GM12878 (cell line): ENCODE results near the gene SLC9A7. TPM values are rescaled to one million over a fixed set of nuclear protein-coding genes. Genes with fewer than 3 reads are reported as not detected.

ENCODE experiments used
- ATAC-seq: fragments of 200-7000 bp; cut with Tn5 transposase; 3 replicates; pipeline ENCODE4 v1.9.1; 2020; ENCODE audit warnings: mild to moderate bottlenecking, moderate library complexity
- BruUV-seq: library from RNA; stranded (reverse); fragments of 400-500 nt; replicated peaks from 2 replicates; lab custom pipeline; 2021; lab: Mats Ljungman, UMichigan
- CTCF ChIA-PET: fragments of 300-600 bp; sonication (Branson Sonifier 250); formaldehyde crosslinking; extraction: SDS; loops from one replicate; lab custom pipeline; 2021; ENCODE audit warnings: inconsistent platforms; lab: Yijun Ruan, JAX
- POLR2A ChIA-PET: fragments of 350-600 bp; formaldehyde crosslinking; extraction: SDS; loops from one replicate; lab custom pipeline; 2021; ENCODE audit warnings: inconsistent platforms; lab: Charles Lee
- RAD21 ChIA-PET: fragments of 300-600 bp; sonication (Branson Sonifier 250); formaldehyde crosslinking; loops from one replicate; lab custom pipeline; 2023; ENCODE audit warnings: antibody characterized with exemption; ENCODE audit not compliant: unreplicated experiment; lab: Charles Lee
- SMC1A ChIA-PET: fragments of 300-600 bp; sonication (Branson Sonifier 250); formaldehyde crosslinking; loops from one replicate; lab custom pipeline; 2023; ENCODE audit not compliant: unreplicated experiment, uncharacterized antibody; lab: Charles Lee
- DNase-seq: peaks from one replicate; pipeline ENCODE4 v3.0.0-alpha.2; 2011; ENCODE audit warnings: low read depth, low spot score
- FAIRE-seq: peaks from 3 replicates; lab custom pipeline; 2011; peaks lifted over from hg19 to GRCh38; lab: Jason Lieb, UNC
- H2AFZ ChIP-seq: 2 replicates; pipeline ENCODE4 v1.6.0; 2011; ENCODE audit warnings: low read depth, low read length, control low read depth; ENCODE audit not compliant: control insufficient read depth
- H3K27ac ChIP-seq: 2 replicates; pipeline ENCODE4 v1.5.1; 2011; ENCODE audit warnings: control low read depth; ENCODE audit not compliant: control insufficient read depth, insufficient read depth
- H3K27me3 ChIP-seq, 2 experiments: replicated peaks in 1 of 2; 2 replicates each; pipeline versions ENCODE4 v1.6.0 to v1.6.1; 2011; ENCODE audit warnings: low read length in 1 of 2; ENCODE audit not compliant: control insufficient read depth in 2 of 2, insufficient read depth in 2 of 2
- H3K36me3 ChIP-seq, 2 experiments: 2 replicates each; pipeline ENCODE4 v1.5.1; 2011; ENCODE audit warnings: low read length in 1 of 2; ENCODE audit not compliant: control insufficient read depth in 2 of 2, insufficient read depth in 2 of 2
- H3K4me1 ChIP-seq: 2 replicates; pipeline ENCODE4 v1.6.1; 2011; ENCODE audit warnings: mild to moderate bottlenecking, low read length, moderate library complexity, mixed read lengths; ENCODE audit not compliant: control insufficient read depth, insufficient read depth
- H3K4me2 ChIP-seq: 2 replicates; pipeline ENCODE4 v1.6.0; 2011; ENCODE audit warnings: control low read depth; ENCODE audit not compliant: control insufficient read depth, insufficient read depth
- H3K4me3 ChIP-seq: fragments of 200-600 bp; sonication (generic); 2 replicates; pipeline ENCODE4 v1.5.1; 2016
- H3K79me2 ChIP-seq: 2 replicates; pipeline ENCODE4 v1.6.0; 2011; ENCODE audit warnings: low read length; ENCODE audit not compliant: control insufficient read depth, insufficient read depth
- H3K9ac ChIP-seq: 2 replicates; pipeline ENCODE4 v1.8.0; 2011; ENCODE audit warnings: low read length, control low read depth, mixed read lengths; ENCODE audit not compliant: control insufficient read depth, insufficient read depth
- H3K9me3 ChIP-seq: replicated peaks from 3 replicates; pipeline ENCODE4 v1.5.1; 2011; ENCODE audit warnings: mild to moderate bottlenecking, low read length; ENCODE audit not compliant: control insufficient read depth, insufficient read depth
- H4K20me1 ChIP-seq: 2 replicates; pipeline ENCODE4 v1.6.0; 2011; ENCODE audit not compliant: control insufficient read depth, insufficient read depth
- BCL3 ChIP-seq: IDR thresholded peaks from 2 replicates; pipeline ENCODE4 v1.6.1; 2011; ENCODE audit warnings: borderline replicate concordance, low read depth, mild to moderate bottlenecking, moderate library complexity, low read length; ENCODE audit not compliant: insufficient read depth, poor library complexity, severe bottlenecking
- CHD1 ChIP-seq: IDR thresholded peaks from 2 replicates; pipeline ENCODE4 v1.6.1; 2012; ENCODE audit warnings: low read depth, low read length, improper control_type of control experiment
- JUND ChIP-seq: IDR thresholded peaks from 2 replicates; pipeline ENCODE4 v1.6.1; 2012; ENCODE audit warnings: low read depth, mild to moderate bottlenecking, low read length, improper control_type of control experiment, moderate library complexity
- KDM1A ChIP-seq: fragments of 200-600 bp; sonication (generic); IDR thresholded peaks from 2 replicates; pipeline ENCODE4 v1.6.1; 2016; ENCODE audit warnings: borderline replicate concordance
- MAX ChIP-seq: IDR thresholded peaks from 2 replicates; pipeline ENCODE4 v1.6.1; 2012; ENCODE audit warnings: low read depth, low read length, improper control_type of control experiment
- MEF2B ChIP-seq: fragments of 450-650 bp; IDR thresholded peaks from 2 replicates; pipeline ENCODE4 v1.6.1; 2018; ENCODE audit warnings: mild to moderate bottlenecking, moderate library complexity; ENCODE audit not compliant: partially characterized antibody, poor library complexity, severe bottlenecking
- MLLT1 ChIP-seq: fragments of 450-650 bp; IDR thresholded peaks from 2 replicates; pipeline ENCODE4 v1.6.1; 2016; ENCODE audit warnings: mild to moderate bottlenecking
- NFIC ChIP-seq: IDR thresholded peaks from 2 replicates; pipeline ENCODE4 v1.6.1; 2012; ENCODE audit warnings: low read depth, mild to moderate bottlenecking, inconsistent platforms, low read length, moderate library complexity
- NFYB ChIP-seq: IDR thresholded peaks from 2 replicates; pipeline ENCODE4 v1.6.1; 2011; ENCODE audit warnings: low read depth, mild to moderate bottlenecking, low read length, improper control_type of control experiment, moderate library complexity; ENCODE audit not compliant: insufficient read depth
- NR2F1 ChIP-seq: fragments of 450-650 bp; conservative IDR thresholded peaks from 2 replicates; pipeline ENCODE4 v1.6.1; 2017; ENCODE audit warnings: mild to moderate bottlenecking
- SP1 ChIP-seq: IDR thresholded peaks from one replicate; pipeline ENCODE4 v1.6.1; 2011; ENCODE audit warnings: low read depth, low read length
- ZNF217 ChIP-seq: fragments of 450-650 bp; IDR thresholded peaks from 2 replicates; pipeline ENCODE4 v1.6.1; 2017; ENCODE audit warnings: antibody characterized with exemption, mild to moderate bottlenecking
- ZNF622 ChIP-seq: fragments of 450-650 bp; IDR thresholded peaks from 2 replicates; pipeline ENCODE4 v1.6.1; 2017; ENCODE audit warnings: mild to moderate bottlenecking, inconsistent platforms
- ZSCAN29 ChIP-seq: fragments of 450-650 bp; IDR thresholded peaks from 2 replicates; pipeline ENCODE4 v1.6.1; 2017; ENCODE audit warnings: mild to moderate bottlenecking, moderate library complexity
- in situ Hi-C: fragments of 300-500 bp; cut with MboI; formaldehyde crosslinking; loops from 9 replicates; pipeline ENCODE4 v1.14.3; 2018; ENCODE audit warnings: mixed read lengths
- intact Hi-C: fragments of 100-400 bp; cut with micrococcal nuclease; formaldehyde crosslinking; loops from one replicate; pipeline ENCODE4 v1.14.2; 2022; ENCODE audit not compliant: unreplicated experiment
- polyA plus RNA-seq, 11 experiments: library from polyadenylated mRNA; depleted of rRNA in 4 of 11; unstranded in 6 of 11; stranded (reverse) in 5 of 11; fragments of >200 nt; fragmentation: Nextera tagmentation in 4 of 11; fragmentation: Illumina TruSeq in 1 of 11; extraction: Ambion mirVana in 4 of 11; extraction: Trizol in 1 of 11; gene quantifications; 1 replicate in 1 of 11; 2 replicates in 10 of 11; pipeline versions ENCODE4 v1.2.1 to v1.2.3, GENCODE V29; 2011 to 2016; ENCODE audit warnings: inconsistent platforms in 2 of 11, missing spikeins in 2 of 11, low read depth in 1 of 11
- total RNA-seq, 4 experiments: library from RNA; depleted of rRNA in 3 of 4; stranded (reverse); fragments of >200 nt in 3 of 4; fragmentation: Illumina TruSeq in 1 of 4; extraction: Trizol in 1 of 4; gene quantifications; 2 replicates each; pipeline versions ENCODE4 v1.2.1 to v1.2.3, GENCODE V29; 2013 to 2021
- TF ChIP-seq, protein P1 (sequence below): fragments of 450-650 bp; IDR thresholded peaks from 2 replicates; pipeline ENCODE4 v1.6.1; 2017; ENCODE audit warnings: low read depth, mild to moderate bottlenecking, moderate library complexity

Gene SLC9A7
- total and polyA plus RNA-seq, 10 of the 15 experiments (the other 5 are each of a cell fraction or from before 2014, with no cell fraction given): 5.0 to 62.8 (median 30.5) TPM

DNA sequence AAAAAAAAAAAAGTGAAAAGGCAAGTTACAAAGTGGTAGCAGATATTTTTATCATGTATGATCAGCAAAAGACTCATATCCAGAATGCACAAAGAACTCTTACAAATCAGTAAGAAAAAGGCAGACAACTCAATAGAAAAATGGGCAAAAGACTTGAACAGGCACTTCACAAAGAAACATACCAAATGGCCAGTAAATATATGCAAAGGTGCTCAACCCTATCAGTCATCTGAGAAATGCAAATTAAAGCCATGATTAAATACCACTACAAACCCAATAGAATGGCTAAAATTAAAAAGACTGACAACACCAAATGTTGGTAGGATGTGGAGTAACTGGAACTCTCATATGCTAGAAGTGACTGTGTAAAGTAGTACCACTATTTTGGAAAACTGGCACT lies 140.0 kb downstream of the SLC9A7 start (continued):
- TF ChIP-seq JUND (no peak), BCL3 (no peak)
- TF ChIP-seq, all 136 proteins: peak for 0

DNA sequence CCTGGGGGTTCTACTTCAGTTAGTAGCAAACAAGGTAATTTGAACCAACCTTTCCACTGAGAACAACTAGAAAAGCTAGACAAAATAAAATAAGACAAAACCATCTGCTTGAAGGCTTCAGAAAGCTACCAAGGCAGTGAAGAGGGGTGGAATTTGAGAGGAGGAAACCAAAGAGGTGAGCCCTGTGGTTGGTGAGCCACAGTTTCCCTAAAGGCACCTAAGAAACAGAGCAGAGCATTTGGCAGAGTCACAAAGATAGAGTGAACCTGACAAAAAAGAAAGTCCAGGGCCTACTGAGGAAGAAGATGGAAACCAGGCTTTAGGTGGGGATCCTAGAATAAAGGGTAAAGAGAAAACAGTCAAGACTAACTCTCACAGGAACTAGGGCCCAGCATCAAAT lies 141.0 kb downstream of the SLC9A7 start:
- Histone ChIP-seq H3K27me3 (no peaks in the 10 kb centered on the region), H3K36me3 (peaks cover 3 to 22% of the 10 kb centered on the region in 2 experiments), H2AFZ (no peak overlapping the region), H3K79me2 (no peaks in the 10 kb centered on the region), H3K9me3 (peaks cover 10% of the 10 kb centered on the region; the same call in 2 of the 3 replicates), H3K4me3 (no peak overlapping the region), H4K20me1 (no peaks in the 10 kb centered on the region), H3K4me2 (no peak overlapping the region)
- ATAC-seq (no peak), FAIRE-seq (no peak)
- in situ Hi-C loops: no loop called here
- TF ChIP-seq, protein P1, sequence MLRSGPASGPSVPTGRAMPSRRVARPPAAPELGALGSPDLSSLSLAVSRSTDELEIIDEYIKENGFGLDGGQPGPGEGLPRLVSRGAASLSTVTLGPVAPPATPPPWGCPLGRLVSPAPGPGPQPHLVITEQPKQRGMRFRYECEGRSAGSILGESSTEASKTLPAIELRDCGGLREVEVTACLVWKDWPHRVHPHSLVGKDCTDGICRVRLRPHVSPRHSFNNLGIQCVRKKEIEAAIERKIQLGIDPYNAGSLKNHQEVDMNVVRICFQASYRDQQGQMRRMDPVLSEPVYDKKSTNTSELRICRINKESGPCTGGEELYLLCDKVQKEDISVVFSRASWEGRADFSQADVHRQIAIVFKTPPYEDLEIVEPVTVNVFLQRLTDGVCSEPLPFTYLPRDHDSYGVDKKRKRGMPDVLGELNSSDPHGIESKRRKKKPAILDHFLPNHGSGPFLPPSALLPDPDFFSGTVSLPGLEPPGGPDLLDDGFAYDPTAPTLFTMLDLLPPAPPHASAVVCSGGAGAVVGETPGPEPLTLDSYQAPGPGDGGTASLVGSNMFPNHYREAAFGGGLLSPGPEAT: no peak
- TF ChIP-seq SP1: no peak
- no peak for TF ChIP-seq ZNF622
- no peak for TF ChIP-seq NR2F1
- TF ChIP-seq CHD1: no peak
- no peak for TF ChIP-seq MAX
- TF ChIP-seq MEF2B: no peak
- no peak for TF ChIP-seq ZNF217
- no peak for TF ChIP-seq ZSCAN29
- no peak for TF ChIP-seq MLLT1
- no peak for TF ChIP-seq KDM1A
- no peak for TF ChIP-seq NFYB
- TF ChIP-seq NFIC: no peak
- TF ChIP-seq, all 136 proteins: peak for 0
- ChIA-PET POLR2A (no interaction called here), RAD21 (no interaction called here), SMC1A (no interaction called here), CTCF (interaction anchor here (1.3 kb wide), 1 partner anchor 68 kb away, joined by 3 read pairs; no protein-coding TSS in a partner anchor)
- intact Hi-C loops: no loop called here
- no peak for DNase-seq
- no peaks in the 10 kb centered on the region for H3K4me1 ChIP-seq
- no peak overlapping the region for H3K9ac ChIP-seq
- H3K27ac ChIP-seq: no peak overlapping the region
- BruUV-seq: no TSS peak
